ENCODE results near the gene GABARAP.

GABARAP gene

GRCh38 chr17:7251661-7252175, 9.5 kb upstream of the GABARAP start, which contains the start of gene CTDNEP1:
Gene CTDNEP1, minus strand, starts transcription at chr17:7251734. Its CDS starts 438 bp downstream, at chr17:7251296.
- TF ChIP-seq CTCF (IDR thresholded peaks at IDR 0.05) = no peak
- Histone ChIP-seq H3K9me3 (no peaks in the 10 kb centered on the region), H3K27ac (peak within 1 kb of the TSS; percentile 96), H3K27me3 (no peaks in the 10 kb centered on the region), H3K4me1 (ENCODE audit: control insufficient read depth in 1 of 2, insufficient read depth in 1 of 2, low read depth in 1 of 2, low read length in 1 of 2) (peaks cover 33% of the 10 kb centered on the region in 2 experiments), H3K36me3 (peaks cover 8% of the 10 kb centered on the region), H3K4me3 (ENCODE audit: low read depth in 1 of 2, low read length in 1 of 2) (peak within 1 kb of the TSS; percentile 68 to 92)

DNA sequence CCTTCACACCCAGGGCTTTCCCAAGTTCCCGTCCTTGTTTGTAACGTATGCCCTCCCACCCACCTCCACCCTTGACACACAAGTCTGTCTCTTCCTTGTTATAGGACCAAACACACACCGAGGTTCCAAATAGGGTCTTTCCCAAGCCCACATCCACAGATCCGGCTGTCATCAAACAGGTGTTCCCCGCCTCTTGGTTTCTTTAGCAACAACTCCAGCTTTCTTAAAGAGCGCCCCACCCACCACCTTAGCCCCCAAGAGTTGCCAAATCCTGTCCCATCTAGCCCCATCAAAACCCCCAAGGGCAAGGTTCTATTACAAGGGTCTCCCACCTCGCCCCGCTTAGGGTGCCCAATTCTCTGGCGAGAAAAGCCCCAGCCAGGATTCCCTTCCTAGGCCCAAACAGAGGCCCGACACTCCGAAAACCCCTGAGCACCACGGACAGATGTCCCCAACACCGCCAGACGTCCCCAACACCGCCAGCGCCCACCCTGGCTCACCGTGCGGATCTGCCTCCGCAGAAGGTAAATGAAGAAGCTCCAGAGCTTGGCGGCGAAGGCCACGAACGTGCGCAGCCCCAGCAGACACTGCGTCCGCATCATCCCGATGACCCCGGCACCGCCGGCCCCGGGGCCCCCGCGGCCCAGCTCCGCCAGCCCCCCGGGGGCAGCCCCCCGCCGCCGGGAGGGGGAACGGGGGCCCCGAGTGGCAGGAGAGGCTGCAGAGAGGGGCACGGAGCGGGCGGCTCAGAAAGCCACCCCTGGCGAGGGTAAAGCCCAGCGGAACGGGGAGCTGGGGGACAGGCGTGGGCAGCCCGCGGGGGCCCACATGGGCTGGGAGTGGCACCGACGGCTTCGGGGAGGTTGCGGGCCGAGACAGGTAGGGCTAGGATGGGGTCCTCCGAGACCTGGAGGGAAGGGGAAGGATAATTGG, 8.7 kb upstream of the GABARAP start:
- H3K27ac ChIP-seq = peak overlapping the region; percentile 96
- H3K4me1 ChIP-seq (ENCODE audit: control insufficient read depth in 1 of 2, insufficient read depth in 1 of 2, low read depth in 1 of 2, low read length in 1 of 2) = peaks cover 33% of the 10 kb centered on the region in 2 experiments

GRCh38 chr17:7249830-7250229, 7.6 kb upstream of the GABARAP start:
- TF ChIP-seq CTCF (IDR thresholded peaks at IDR 0.05) = no peak
- Histone ChIP-seq H3K9me3 (no peaks in the 10 kb centered on the region), H3K27me3 (no peaks in the 10 kb centered on the region), H3K36me3 (peaks cover 20% of the 10 kb centered on the region), H3K4me1 (ENCODE audit: control insufficient read depth in 1 of 2, insufficient read depth in 1 of 2, low read depth in 1 of 2, low read length in 1 of 2) (peaks cover 33% of the 10 kb centered on the region in 2 experiments), H3K4me3 (ENCODE audit: low read depth in 1 of 2, low read length in 1 of 2) (no peak overlapping the region), H3K27ac (peak overlapping the region; percentile 96)

More for the DNA sequence above, 8.7 kb upstream of the GABARAP start:
- H3K4me3 ChIP-seq (ENCODE audit: low read depth in 1 of 2, low read length in 1 of 2) = peak overlapping the region; percentile 68 to 92
- H3K27me3 ChIP-seq = no peaks in the 10 kb centered on the region
- H3K9me3 ChIP-seq = no peaks in the 10 kb centered on the region
- peaks cover 12% of the 10 kb centered on the region for H3K36me3 ChIP-seq
- TF ChIP-seq CTCF (IDR thresholded peaks at IDR 0.05) = no peak

DNA sequence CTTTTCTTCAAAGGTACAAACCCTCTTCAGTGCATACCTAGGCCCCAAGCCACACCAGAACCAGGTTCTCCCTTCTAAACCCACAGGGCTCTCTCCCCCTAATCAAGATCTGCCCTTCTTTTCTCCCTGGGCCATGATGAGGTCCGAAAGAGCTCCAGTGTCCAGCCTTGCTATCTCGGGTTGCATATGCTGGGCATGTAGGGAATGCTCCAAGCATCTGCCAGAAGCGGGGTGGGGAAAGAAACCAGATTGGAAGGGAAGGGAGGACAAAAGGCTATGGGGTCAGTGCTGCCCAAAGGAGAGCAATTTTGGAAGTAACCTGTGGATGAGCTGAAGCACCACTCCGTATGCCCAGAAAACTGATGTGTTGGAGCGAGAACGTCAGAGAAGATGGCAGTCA, 7.0 kb upstream of the GABARAP start:
- H3K9me3 ChIP-seq = no peaks in the 10 kb centered on the region
- peaks cover 33% of the 10 kb centered on the region in 2 experiments for H3K4me1 ChIP-seq (ENCODE audit: control insufficient read depth in 1 of 2, insufficient read depth in 1 of 2, low read depth in 1 of 2, low read length in 1 of 2)
- H3K27ac ChIP-seq = no peak overlapping the region
- peaks cover 26% of the 10 kb centered on the region for H3K36me3 ChIP-seq
- no peaks in the 10 kb centered on the region for H3K27me3 ChIP-seq
- TF ChIP-seq CTCF (IDR thresholded peaks at IDR 0.05) = no peak
- H3K4me3 ChIP-seq (ENCODE audit: low read depth in 1 of 2, low read length in 1 of 2) = no peak overlapping the region

GRCh38 chr17:7248796-7249195, 6.5 kb upstream of the GABARAP start:
- no peak for TF ChIP-seq CTCF (IDR thresholded peaks at IDR 0.05)
- H3K4me3 ChIP-seq (ENCODE audit: low read depth in 1 of 2, low read length in 1 of 2) = no peak overlapping the region
- no peak overlapping the region for H3K27ac ChIP-seq
- no peaks in the 10 kb centered on the region for H3K27me3 ChIP-seq
- peaks cover 30% of the 10 kb centered on the region for H3K36me3 ChIP-seq
- peaks cover 35 to 36% of the 10 kb centered on the region in 2 experiments for H3K4me1 ChIP-seq (ENCODE audit: control insufficient read depth in 1 of 2, insufficient read depth in 1 of 2, low read depth in 1 of 2, low read length in 1 of 2)
- H3K9me3 ChIP-seq = no peaks in the 10 kb centered on the region

Measured in neutrophil (primary cell).